ENCODE measurements around the gene PTPRG.

PTPRG gene

GRCh38 chr3:61875976-61876671 is 314.8 kb downstream of the PTPRG start:
- no peak for DNase-seq

DNA sequence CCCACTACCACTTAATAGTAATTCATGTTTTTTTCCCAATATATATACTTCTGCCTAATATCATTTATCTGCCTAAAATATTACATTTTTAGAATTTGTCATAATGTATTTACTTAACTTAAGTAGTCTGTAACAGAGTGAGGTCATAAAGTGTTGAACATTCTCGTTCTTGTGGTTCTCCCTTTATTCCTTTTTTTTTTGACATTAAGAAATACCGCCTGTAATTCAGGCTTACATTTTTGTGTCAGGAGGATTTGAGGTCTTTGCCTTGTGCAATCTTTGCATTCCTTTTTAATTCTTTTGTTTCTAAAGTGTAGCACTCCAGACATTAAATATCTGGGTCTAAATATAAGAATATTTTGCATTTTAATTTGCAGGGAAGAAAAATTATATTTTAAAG is 315.4 kb downstream of the PTPRG start:
- no peak for DNase-seq

- no peak for DNase-seq
These were observed 316.2 kb downstream of the PTPRG start for GRCh38 chr3:61877359-61878138.

DNA sequence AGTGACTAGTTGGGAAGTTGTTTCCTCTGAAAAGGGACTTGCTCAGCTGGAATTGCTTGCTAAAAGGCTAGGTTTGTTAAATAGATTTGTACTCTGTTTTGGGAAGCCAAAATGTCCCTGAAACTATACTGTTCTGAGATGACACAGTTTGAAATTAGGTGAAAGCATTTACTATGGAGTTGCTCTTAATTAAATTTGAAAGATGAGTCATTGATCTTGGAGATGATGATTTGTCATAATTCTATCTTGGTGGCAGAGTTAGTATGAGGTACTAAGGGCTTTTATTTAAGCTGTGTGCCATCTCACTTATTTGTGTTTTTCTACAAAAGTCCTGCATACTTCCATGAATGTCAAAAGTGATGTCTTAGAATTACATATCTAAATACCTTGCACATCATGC is 320.9 kb downstream of the PTPRG start:
- no peak for DNase-seq

DNA sequence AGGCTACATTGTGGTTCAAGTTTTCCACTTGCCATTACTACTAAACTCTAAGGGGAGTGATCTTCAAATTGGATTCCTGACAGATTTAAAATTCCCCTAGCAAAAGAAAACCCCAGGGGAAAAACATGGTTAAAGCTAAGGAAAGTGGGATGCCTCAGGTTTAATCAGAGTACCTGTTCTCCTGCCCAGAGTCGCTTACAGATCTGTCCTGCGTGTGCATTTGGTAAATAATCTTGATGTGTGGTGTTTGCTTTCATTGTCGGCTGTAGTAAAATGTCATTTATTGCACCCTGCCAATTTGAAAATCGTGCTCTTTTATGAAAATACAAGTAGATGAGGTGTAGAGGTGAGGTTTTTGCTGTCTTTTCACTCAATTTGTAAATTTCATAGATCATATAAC is 323.4 kb downstream of the PTPRG start:
- no peak for DNase-seq

GRCh38 chr3:61885414-61885813 is 324.0 kb downstream of the PTPRG start:
- DNase-seq: no peak

DNA sequence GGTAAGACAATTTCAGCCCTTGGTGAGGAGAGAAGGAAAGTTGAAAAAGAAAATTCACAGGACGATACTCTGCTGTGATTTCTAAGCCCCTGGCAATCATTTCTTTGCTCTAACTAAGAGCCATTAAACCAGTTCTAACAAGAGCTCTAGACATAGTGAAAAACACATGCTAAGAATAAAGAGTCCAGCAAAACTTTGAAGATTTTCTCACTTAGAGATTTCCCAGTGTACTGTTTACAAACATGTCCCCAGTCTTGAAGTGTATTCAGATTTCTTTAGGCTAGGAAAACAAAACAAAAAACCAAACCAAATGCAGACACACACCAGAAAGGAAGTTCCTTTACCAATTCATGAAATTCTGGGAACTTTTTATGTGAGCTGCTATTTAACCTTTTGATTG is 325.8 kb downstream of the PTPRG start:
- no peak for DNase-seq

DNA sequence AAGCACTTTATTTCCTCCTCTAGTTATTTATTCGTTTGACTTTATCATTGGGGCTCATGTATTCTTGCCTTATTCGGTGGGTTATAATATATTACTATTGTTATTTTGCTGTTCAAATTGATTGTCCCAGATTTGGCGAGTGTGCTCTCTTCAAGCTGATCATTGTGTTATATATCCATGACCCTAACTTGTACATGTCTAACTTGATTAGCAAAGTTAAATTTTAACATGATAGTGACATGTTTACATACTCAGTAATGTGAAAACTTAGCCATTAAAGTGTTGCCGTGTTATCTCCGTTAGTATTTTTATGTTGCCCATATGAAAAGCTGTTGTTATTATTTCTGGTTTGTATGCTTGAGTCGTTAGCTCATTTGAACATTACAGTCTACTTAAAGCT is 327.9 kb downstream of the PTPRG start:
- DNase-seq: no peak

- no peak for DNase-seq
These were observed 328.8 kb downstream of the PTPRG start for GRCh38 chr3:61890167-61890566.

DNA sequence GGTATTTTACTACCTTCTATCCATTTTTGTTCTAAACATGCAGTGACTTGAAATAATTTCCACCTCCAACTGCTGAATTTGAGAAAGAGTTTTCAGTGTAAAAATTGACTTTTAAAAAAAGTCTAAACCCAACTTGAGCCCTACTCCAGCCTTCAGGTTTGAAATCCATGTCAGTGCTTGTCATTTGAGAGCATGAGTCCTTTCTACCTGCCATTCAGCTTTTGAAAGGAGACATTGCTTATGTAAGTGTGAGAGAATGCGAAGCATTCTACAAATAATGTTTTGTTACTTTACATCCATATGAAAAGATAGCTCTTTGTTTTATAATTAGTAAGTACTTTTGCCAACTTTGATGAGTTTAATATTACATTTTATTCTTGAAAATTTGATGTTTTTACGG is 329.2 kb downstream of the PTPRG start:
- no peak for DNase-seq

DNA sequence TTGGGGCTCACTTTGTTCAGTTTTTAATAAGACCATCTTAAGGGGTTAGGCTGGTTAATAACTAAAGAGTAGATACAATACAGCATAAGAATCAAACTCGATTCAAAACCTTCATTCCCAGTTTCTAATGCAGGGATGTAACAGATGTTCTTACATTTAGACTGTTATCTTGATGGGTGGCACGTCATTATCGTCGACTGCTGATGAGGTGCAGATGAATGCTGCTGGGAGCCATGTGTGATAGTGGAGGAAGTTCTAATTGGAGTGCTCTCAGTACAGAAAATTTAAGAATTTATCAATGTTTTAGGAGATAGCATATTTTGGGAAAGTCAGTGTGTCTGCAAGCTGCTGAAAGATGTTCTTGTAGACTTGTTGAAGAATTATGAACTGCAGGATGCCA is 331.5 kb downstream of the PTPRG start:
- no peak for DNase-seq

DNA sequence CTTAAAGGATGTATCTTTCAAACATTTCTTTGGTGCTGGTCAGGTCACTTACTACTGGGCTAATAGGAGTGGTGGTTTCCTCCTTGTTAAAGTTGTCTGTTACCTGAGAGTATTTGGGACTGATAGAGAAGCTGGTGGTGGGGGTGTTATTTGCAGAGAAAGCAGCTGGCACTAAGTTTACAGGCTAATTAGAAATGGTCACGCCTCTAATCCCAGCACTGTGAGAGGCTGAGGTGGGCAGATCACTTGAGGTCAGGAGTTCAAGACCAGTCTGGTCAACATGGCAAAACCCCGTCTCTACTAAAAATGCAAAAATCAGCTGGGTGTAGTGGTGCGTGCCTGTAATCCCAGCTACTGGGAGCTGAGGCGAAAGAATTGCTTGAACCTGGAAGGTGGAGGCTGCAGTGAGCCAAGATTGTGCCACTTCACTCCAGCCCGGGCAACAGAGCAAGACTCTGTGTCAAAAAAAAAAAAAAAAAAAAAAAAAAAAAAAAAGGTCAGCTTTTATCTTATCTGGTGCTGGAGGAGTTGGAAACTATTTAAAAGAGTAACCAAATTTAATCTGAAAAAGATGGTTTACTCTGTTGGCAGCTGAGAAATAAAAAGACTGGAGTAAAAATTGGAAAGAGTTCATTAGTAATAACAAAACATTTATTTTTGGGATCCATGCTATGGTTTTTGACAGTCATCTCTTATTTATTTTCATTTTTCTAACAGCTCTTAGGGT is 332.6 kb downstream of the PTPRG start:
- no peak for DNase-seq

DNA sequence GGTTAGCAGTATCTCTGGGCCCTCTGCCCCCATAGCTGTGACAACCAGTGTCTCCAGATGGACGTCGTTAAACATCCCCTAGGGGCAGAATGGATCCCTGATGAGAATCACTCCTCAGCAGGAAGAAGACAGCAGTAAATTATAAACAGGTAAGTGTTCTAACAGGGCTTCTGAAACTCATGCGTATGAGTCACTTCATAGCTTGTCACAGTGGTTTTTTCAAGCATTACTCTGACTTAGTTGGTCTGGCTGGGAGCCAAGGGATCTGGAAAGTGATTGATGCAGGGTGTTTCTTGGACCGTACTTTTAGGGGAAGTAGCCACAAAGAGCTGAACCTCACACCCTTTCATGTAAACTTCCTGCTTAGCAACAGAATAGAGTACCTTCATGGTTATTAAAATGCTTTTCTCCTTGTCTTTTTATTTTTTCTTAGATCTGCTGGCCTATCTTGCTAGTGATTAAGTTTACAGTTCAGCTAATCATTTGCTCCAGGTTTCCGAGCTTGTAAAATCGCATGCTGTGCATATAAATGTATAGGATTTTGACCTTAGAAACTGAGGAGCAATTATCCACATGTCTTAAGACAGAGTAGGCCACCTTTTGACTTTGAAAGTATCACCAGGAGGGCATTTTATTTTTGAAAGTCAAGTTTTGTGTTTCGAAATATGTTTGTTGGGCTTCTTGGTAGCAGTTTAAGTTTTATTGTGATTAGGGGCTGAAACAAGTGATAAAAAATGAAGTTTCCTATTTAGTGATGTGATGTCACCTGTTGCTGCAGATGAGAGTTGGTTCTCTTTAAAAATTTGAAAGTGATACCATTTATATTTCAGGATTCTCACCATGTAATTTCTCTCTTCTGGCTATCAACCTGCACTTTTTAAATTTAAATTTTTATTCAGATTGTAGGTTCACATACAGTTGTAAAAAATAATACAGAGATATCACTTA is 333.9 kb downstream of the PTPRG start:
- peak; percentile 23 for DNase-seq

- DNase-seq: no peak
These were observed 334.9 kb downstream of the PTPRG start for GRCh38 chr3:61896251-61896650.

DNA sequence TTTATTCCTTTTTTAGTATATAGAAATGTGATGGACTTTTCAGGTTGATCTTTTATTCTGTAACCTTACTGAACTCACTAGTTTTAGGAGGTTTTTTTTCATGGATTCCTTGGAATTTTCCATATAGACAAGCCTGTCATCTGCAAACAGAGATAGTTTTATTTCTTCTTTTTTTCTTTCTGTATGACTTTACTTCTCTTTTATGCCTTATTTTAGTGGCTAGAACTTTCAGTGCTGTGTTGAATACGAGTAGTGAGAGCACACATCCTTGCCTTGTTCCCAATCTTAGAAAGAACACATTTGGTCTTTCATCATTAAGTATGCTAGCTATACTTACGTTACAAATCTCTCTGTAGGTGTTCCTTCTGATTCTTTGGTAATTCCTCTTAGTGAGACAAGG is 336.5 kb downstream of the PTPRG start:
- DNase-seq: no peak

GRCh38 chr3:61899700-61900462 is 338.5 kb downstream of the PTPRG start:
- DNase-seq: no peak

GRCh38 chr3:61901496-61901895 is 340.1 kb downstream of the PTPRG start:
- no peak for DNase-seq

DNA sequence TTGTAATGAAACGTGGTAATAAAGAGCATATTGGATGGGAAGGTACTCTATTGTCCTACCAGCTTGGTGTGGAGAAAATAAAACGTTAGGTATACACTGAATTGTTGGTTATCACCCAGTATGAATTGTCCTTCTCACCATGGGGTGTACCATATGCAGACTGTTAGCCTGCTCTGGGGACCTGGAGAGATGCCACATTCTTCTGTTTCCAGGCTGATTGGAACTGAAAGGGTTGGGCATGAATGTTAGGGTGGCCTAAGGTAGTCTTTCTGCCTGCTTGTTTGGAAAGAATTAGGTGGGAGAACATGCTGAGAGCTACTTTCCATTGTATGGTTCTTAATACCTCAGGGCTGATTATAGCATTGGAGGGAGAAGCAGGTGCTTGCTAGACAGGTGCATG is 340.6 kb downstream of the PTPRG start:
- DNase-seq: no peak

DNA sequence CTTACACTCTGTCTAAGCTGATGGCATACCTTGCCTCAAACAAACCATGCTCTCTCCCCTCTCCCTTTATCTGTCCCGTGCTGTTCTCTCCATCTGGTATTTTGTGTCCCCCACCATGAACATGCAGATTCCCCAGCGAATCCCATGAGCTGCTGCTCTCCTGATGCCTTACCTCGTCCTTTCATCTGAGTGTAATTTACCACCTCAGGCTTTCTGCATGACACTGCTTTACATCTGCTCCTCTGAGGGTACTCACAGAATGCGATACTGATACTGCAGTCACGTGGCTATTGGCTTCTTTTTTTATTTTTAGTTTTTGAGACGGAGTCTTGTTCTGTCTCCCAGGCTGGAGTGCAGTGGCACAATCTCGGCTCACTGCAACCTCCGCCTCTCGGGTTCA is 341.7 kb downstream of the PTPRG start:
- DNase-seq: no peak

DNA sequence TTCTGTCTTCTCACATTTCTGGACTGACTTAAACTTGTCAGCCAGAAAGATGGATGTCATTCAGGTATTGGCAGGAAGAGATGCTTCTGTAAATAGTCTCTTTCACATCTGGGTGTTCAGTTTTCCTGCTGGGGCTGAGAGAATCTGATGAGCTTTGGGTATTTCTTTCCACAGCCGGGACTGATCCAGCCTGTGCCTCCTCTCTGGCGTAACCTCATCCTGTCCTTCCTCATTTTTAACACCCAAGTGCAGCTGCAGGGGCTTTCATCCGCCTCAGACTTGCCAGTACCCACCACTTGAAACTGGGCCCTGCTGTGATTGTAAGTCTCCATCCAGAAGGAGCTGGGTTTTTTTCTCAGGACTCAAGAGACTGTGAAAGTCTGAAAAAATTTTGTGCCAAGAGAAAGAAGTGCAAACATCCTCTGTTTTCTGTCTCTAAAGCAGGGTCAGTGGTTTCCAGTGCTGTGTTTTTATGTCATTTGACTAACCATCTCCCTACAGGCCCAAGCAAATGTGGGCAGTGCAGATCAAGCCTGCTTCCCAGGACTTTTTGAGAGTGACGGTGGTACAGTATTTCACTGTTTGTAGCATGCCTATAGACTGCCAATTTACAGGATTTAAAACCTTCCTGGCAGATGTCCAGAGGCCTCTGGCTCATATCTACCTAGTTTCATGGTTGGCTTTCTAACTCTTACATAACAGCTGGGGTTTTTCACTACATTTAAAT is 342.7 kb downstream of the PTPRG start:
- DNase-seq: no peak

- no peak for DNase-seq
These were observed 345.9 kb downstream of the PTPRG start for GRCh38 chr3:61907210-61907795.

Measured in NCI-H510A treated with DMSO at 0.1 percent for 48 hours (cell line).